NB4 (cell line): ENCODE data around the gene AGAP1.

ENCODE experiments used
- MYC ChIP-seq: IDR thresholded peaks from 2 replicates; pipeline ENCODE4 v1.6.1; 2011; ENCODE audit warnings: low read depth, low read length
- POLR2A ChIP-seq: IDR thresholded peaks from 2 replicates; pipeline ENCODE4 v1.6.1; 2011; ENCODE audit warnings: mild to moderate bottlenecking; ENCODE audit not compliant: insufficient read length; ENCODE audit errors: extremely low read depth
- TF ChIP-seq, protein P1 (sequence below): IDR thresholded peaks from one replicate; pipeline ENCODE4 v1.5.1; 2012; ENCODE audit warnings: low read depth, low read length
- TF ChIP-seq, protein P2 (sequence below): IDR thresholded peaks from 2 replicates; pipeline ENCODE4 v1.6.1; 2011; ENCODE audit warnings: low read depth, low read length

DNA sequence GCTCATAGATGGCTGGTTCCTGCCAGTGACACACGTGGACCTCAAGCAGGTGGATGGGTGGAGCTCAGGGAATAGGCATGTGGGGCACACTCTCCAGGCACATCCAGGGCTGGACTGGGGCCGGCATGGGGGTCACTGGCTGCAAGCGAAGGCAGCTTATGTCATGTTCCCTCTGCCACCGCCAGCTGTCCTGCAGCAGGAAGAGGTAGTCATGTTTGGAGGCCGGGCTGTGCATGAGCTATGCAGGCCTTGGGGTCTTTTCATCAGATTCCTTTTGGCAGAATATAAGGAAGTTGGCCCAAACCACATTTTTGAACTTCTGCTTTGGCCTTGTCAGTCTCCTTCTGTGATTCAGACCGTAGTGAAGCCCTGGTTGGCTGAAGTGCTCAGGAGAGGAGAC is 61.5 kb downstream of the AGAP1 start:
- TF ChIP-seq, protein P1, sequence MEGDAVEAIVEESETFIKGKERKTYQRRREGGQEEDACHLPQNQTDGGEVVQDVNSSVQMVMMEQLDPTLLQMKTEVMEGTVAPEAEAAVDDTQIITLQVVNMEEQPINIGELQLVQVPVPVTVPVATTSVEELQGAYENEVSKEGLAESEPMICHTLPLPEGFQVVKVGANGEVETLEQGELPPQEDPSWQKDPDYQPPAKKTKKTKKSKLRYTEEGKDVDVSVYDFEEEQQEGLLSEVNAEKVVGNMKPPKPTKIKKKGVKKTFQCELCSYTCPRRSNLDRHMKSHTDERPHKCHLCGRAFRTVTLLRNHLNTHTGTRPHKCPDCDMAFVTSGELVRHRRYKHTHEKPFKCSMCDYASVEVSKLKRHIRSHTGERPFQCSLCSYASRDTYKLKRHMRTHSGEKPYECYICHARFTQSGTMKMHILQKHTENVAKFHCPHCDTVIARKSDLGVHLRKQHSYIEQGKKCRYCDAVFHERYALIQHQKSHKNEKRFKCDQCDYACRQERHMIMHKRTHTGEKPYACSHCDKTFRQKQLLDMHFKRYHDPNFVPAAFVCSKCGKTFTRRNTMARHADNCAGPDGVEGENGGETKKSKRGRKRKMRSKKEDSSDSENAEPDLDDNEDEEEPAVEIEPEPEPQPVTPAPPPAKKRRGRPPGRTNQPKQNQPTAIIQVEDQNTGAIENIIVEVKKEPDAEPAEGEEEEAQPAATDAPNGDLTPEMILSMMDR = no peak
- TF ChIP-seq POLR2A = no peak
- TF ChIP-seq MYC = no peak
- TF ChIP-seq, protein P2, sequence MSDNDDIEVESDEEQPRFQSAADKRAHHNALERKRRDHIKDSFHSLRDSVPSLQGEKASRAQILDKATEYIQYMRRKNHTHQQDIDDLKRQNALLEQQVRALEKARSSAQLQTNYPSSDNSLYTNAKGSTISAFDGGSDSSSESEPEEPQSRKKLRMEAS = no peak
